HepG2 (cell line): ENCODE measurements around the gene ITPR1. TPM values are rescaled to one million over a fixed set of nuclear protein-coding genes. Genes with fewer than 3 reads are reported as not detected.

Source experiments
- ATAC-seq: fragments of 200-7000 bp; cut with Tn5 transposase; 3 replicates; pipeline ENCODE4 v1.9.1; 2020; ENCODE audit warnings: mild to moderate bottlenecking, moderate library complexity
- BruUV-seq: library from RNA; stranded (reverse); fragments of 400-500 nt; replicated peaks from 2 replicates; lab custom pipeline; 2021; lab: Mats Ljungman, UMichigan
- CTCF ChIA-PET: fragments of 300-600 bp; formaldehyde crosslinking; extraction: SDS; loops from one replicate; lab custom pipeline; 2021; ENCODE audit warnings: low total read pairs, inconsistent platforms, low intra/inter-chr PET ratio; lab: Yijun Ruan, JAX
- POLR2A ChIA-PET: fragments of 350-600 bp; sonication (Branson Sonifier 250); formaldehyde crosslinking; loops from one replicate; lab custom pipeline; 2020; ENCODE audit warnings: antibody characterized with exemption, inconsistent platforms; lab: Yijun Ruan, JAX
- DNase-seq: peaks from one replicate; pipeline ENCODE4 v3.0.0-alpha.2; 2015; ENCODE audit warnings: low spot score
- FAIRE-seq: peaks from 3 replicates; lab custom pipeline; 2011; peaks lifted over from hg19 to GRCh38; lab: Jason Lieb, UNC
- H2AFZ ChIP-seq: one replicate; pipeline ENCODE4 v1.6.1; 2011; ENCODE audit warnings: low read length, inconsistent platforms
- H3K27ac ChIP-seq: fragments of 300-600 bp; 3 replicates; pipeline ENCODE4 v1.8.0; 2011; ENCODE audit warnings: mixed run types, mild to moderate bottlenecking, mixed read lengths, low read length, inconsistent platforms; ENCODE audit not compliant: insufficient read depth; ENCODE audit errors: extremely low read length
- H3K27me3 ChIP-seq, 2 experiments: fragments of 200-600 bp in 1 of 2; 2 replicates in 1 of 2; 3 replicates in 1 of 2; pipeline versions ENCODE4 v1.6.0 to v1.8.0; 2011; ENCODE audit warnings: low read length in 2 of 2, mild to moderate bottlenecking in 2 of 2, moderate library complexity in 2 of 2, inconsistent platforms in 1 of 2; ENCODE audit not compliant: insufficient read depth in 2 of 2, control insufficient read depth in 1 of 2
- H3K36me3 ChIP-seq, 2 experiments: fragments of 200-600 bp in 1 of 2; replicated peaks in 1 of 2; 2 replicates in 1 of 2; 3 replicates in 1 of 2; pipeline versions ENCODE4 v1.5.1 to v1.8.0; 2011; ENCODE audit warnings: low read length in 2 of 2, inconsistent platforms in 1 of 2; ENCODE audit not compliant: insufficient read depth in 2 of 2, control insufficient read depth in 1 of 2
- H3K4me1 ChIP-seq: 2 replicates; pipeline ENCODE4 v1.5.1; 2012; ENCODE audit warnings: low read length, inconsistent platforms; ENCODE audit not compliant: insufficient read depth
- H3K4me2 ChIP-seq: 2 replicates; pipeline ENCODE4 v1.6.0; 2011; ENCODE audit warnings: low read depth, low read length, inconsistent platforms
- H3K4me3 ChIP-seq, 3 experiments: fragments of 200-600 bp in 1 of 3; sonication (generic), shearing (Covaris generic) in 1 of 3; replicated peaks in 1 of 3; 2 replicates each; pipeline ENCODE4 v1.5.1; 2011 to 2016; ENCODE audit warnings: low read length in 3 of 3, inconsistent platforms in 2 of 3, low read depth in 2 of 3, mild to moderate bottlenecking in 2 of 3, control low read depth in 1 of 3, mixed read lengths in 1 of 3; ENCODE audit not compliant: insufficient read depth in 1 of 3
- H3K79me2 ChIP-seq: one replicate; pipeline ENCODE4 v1.6.1; 2011; ENCODE audit warnings: low read length, inconsistent platforms; ENCODE audit not compliant: insufficient read depth
- H3K9ac ChIP-seq: 2 replicates; pipeline ENCODE4 v1.6.0; 2011; ENCODE audit warnings: mild to moderate bottlenecking, low read depth, low read length, inconsistent platforms; ENCODE audit not compliant: insufficient read depth
- H3K9me3 ChIP-seq: 2 replicates; pipeline ENCODE4 v1.5.1; 2012; ENCODE audit warnings: mild to moderate bottlenecking, low read length
- H4K20me1 ChIP-seq: 2 replicates; pipeline ENCODE4 v1.6.0; 2011; ENCODE audit warnings: inconsistent platforms, mild to moderate bottlenecking, low read length, moderate library complexity; ENCODE audit not compliant: insufficient read depth
- IKZF1 ChIP-seq: fragments of 450-650 bp; IDR thresholded peaks from 2 replicates; pipeline ENCODE4 v1.7.1; 2016
- MAFK ChIP-seq, 2 experiments: IDR thresholded peaks in 1 of 2; conservative IDR thresholded peaks in 1 of 2; 2 replicates each; pipeline ENCODE4 v1.6.1; 2011; ENCODE audit warnings: improper control_type of control experiment in 2 of 2, low read length in 2 of 2
- MATR3 ChIP-seq: sonication (generic); formaldehyde crosslinking; IDR thresholded peaks from 2 replicates; pipeline ENCODE4 v1.4.0; 2020; ENCODE audit warnings: missing genetic modification reagents
- ZNF160 ChIP-seq: sonication (generic); formaldehyde crosslinking; IDR thresholded peaks from 2 replicates; pipeline ENCODE4 v1.8.0; 2022; ENCODE audit warnings: mild to moderate bottlenecking, inconsistent platforms, missing genetic modification reagents
- ZNF256 ChIP-seq: sonication (generic); formaldehyde crosslinking; conservative IDR thresholded peaks from 2 replicates; pipeline ENCODE4 v1.4.0; 2020; ENCODE audit warnings: missing genetic modification reagents
- ZNF547 ChIP-seq: sonication (generic); formaldehyde crosslinking; IDR thresholded peaks from 2 replicates; pipeline ENCODE4 v1.5.1; 2020; ENCODE audit warnings: mild to moderate bottlenecking, missing genetic modification reagents
- WGBS: methylation state at CpG from one replicate; pipeline ENCODE4 v1.1.6; 2017; ENCODE audit warnings: low lambda C conversion rate; 5-methylcytosine and 5-hydroxymethylcytosine counted together
- in situ Hi-C: cut with HindIII; loops from 2 replicates; pipeline ENCODE4 v1.10.0; 2017; ENCODE audit warnings: low pct_unique_long_range_greater_than_20kb; ENCODE audit not compliant: extremely low pct_ligation_motif_present
- intact Hi-C: fragments of 100-400 bp; cut with micrococcal nuclease; formaldehyde crosslinking; loops from one replicate; pipeline ENCODE4 v1.10.0; 2022; ENCODE audit not compliant: unreplicated experiment
- polyA plus RNA-seq, 8 experiments: library from polyadenylated mRNA; depleted of rRNA in 3 of 8; stranded (reverse) in 7 of 8; unstranded in 1 of 8; fragments of >200 nt; fragmentation: Illumina TruSeq in 4 of 8; extraction: Trizol in 4 of 8; gene quantifications; 2 replicates each; pipeline versions ENCODE4 v1.2.1 to v1.2.3, GENCODE V29; 2011 to 2016; ENCODE audit warnings: low read depth in 4 of 8, missing spikeins in 1 of 8, mixed read lengths in 1 of 8; ENCODE audit not compliant: insufficient read depth in 1 of 8
- total RNA-seq, 5 experiments: library from RNA; depleted of rRNA; stranded (reverse); fragments of >200 nt; fragmentation: Illumina TruSeq; extraction: Trizol; gene quantifications; 2 replicates each; pipeline ENCODE4 v1.2.3, GENCODE V29; 2016; ENCODE audit warnings: low read depth in 1 of 5
- TF ChIP-seq, protein P1 (sequence below): IDR thresholded peaks from 2 replicates; pipeline ENCODE4 v1.6.1; 2016
- TF ChIP-seq, protein P2 (sequence below): sonication (generic); formaldehyde crosslinking; IDR thresholded peaks from 2 replicates; pipeline ENCODE4 v1.4.0; 2020; ENCODE audit warnings: mild to moderate bottlenecking, missing genetic modification reagents, borderline replicate concordance

The ITPR1 gene
- total and polyA plus RNA-seq, 2 of the 13 experiments (the other 11 are each of a cell fraction or from before 2014, with no cell fraction given): 10.0 to 11.4 TPM

DNA sequence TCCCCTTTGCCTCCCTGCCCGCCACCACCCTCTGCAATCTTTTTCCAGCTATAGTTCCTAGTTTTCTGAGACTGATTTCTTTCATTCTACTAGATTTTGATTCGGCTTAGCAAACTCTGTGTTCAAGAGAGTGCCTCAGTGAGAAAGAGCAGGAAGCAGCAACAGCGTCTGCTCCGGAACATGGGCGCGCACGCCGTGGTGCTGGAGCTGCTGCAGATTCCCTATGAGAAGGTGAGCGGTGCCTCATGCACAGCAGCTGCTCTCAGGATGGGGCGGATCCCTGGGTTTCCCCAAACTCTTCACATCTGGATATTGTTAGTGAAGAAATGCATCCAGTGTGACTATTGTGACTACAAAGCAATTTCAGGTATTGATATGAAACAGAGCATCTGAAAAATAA is 191.8 kb downstream of the ITPR1 start:
- no TSS peak for BruUV-seq
- H2AFZ ChIP-seq: no peak overlapping the region
- H3K9me3 ChIP-seq: no peaks in the 10 kb centered on the region
- no peaks in the 10 kb centered on the region for H3K79me2 ChIP-seq
- TF ChIP-seq, protein P1, sequence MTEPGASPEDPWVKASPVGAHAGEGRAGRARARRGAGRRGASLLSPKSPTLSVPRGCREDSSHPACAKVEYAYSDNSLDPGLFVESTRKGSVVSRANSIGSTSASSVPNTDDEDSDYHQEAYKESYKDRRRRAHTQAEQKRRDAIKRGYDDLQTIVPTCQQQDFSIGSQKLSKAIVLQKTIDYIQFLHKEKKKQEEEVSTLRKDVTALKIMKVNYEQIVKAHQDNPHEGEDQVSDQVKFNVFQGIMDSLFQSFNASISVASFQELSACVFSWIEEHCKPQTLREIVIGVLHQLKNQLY (CRISPR knock-in tag): no peak
- TF ChIP-seq MAFK (conservative IDR thresholded peaks at IDR 0.05 in 1 of 2, IDR thresholded peaks at IDR 0.05 in 1 of 2; ENCODE audit: low read length in 2 of 2) (no peak), ZNF547 (CRISPR knock-in tag) (no peak), IKZF1 (no peak), ZNF160 (CRISPR knock-in tag) (no peak), MATR3 (no peak), ZNF256 (CRISPR knock-in tag) (no peak)
- TF ChIP-seq, protein P2, sequence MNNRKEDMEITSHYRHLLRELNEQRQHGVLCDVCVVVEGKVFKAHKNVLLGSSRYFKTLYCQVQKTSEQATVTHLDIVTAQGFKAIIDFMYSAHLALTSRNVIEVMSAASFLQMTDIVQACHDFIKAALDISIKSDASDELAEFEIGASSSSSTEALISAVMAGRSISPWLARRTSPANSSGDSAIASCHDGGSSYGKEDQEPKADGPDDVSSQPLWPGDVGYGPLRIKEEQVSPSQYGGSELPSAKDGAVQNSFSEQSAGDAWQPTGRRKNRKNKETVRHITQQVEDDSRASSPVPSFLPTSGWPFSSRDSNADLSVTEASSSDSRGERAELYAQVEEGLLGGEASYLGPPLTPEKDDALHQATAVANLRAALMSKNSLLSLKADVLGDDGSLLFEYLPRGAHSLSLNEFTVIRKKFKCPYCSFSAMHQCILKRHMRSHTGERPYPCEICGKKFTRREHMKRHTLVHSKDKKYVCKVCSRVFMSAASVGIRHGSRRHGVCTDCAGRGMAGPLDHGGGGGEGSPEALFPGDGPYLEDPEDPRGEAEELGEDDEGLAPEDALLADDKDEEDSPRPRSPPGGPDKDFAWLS (CRISPR knock-in tag): no peak
- WGBS: 97% methylated on average over 10 of the region's 10 CpGs
- CTCF ChIA-PET: no interaction called here
- ATAC-seq: no peak
- H3K4me3 ChIP-seq: no peak overlapping the region
- no peaks in the 10 kb centered on the region for H3K27me3 ChIP-seq
- no peak for DNase-seq
- POLR2A ChIA-PET: no interaction called here
- no peaks in the 10 kb centered on the region for H3K4me1 ChIP-seq
- in situ Hi-C loops: no loop called here
- H4K20me1 ChIP-seq: no peaks in the 10 kb centered on the region
- H3K36me3 ChIP-seq: peaks cover 10 to 19% of the 10 kb centered on the region in 2 experiments; a peak in 3 of 5 replicates
- FAIRE-seq: no peak
- intact Hi-C loops: no loop called here
- H3K27ac ChIP-seq: no peak overlapping the region
- no peak overlapping the region for H3K4me2 ChIP-seq
- no peak overlapping the region for H3K9ac ChIP-seq
